Calu3 (cell line): ENCODE measurements around the gene MINK1. TPM values are rescaled to one million over a fixed set of nuclear protein-coding genes. Genes with fewer than 3 reads are reported as not detected.

Experiments
- BruUV-seq: library from RNA; stranded (reverse); fragments of 400-500 nt; replicated peaks from 2 replicates; lab custom pipeline; 2021; lab: Mats Ljungman, UMichigan
- CTCF ChIA-PET: fragments of 300-600 bp; sonication (Branson Sonifier 250); formaldehyde crosslinking; loops from one replicate; lab custom pipeline; 2022; ENCODE audit warnings: antibody characterized with exemption; lab: Charles Lee
- DNase-seq: peaks from one replicate; pipeline ENCODE4 v3.0.0; 2022
- H3K27ac Mint-ChIP-seq: one replicate; pipeline ENCODE4 v1.8.0; 2022; ENCODE audit warnings: mixed read lengths; ENCODE audit not compliant: unreplicated experiment
- H3K27me3 Mint-ChIP-seq: one replicate; pipeline ENCODE4 v1.8.0; 2022; ENCODE audit warnings: mixed read lengths; ENCODE audit not compliant: unreplicated experiment
- H3K36me3 Mint-ChIP-seq: one replicate; pipeline ENCODE4 v1.8.0; 2022; ENCODE audit warnings: mild to moderate bottlenecking, moderate library complexity, mixed read lengths; ENCODE audit not compliant: insufficient read depth, unreplicated experiment
- H3K4me1 Mint-ChIP-seq: one replicate; pipeline ENCODE4 v1.8.0; 2022; ENCODE audit warnings: mild to moderate bottlenecking, low read depth, mixed read lengths; ENCODE audit not compliant: unreplicated experiment
- H3K4me3 Mint-ChIP-seq: one replicate; pipeline ENCODE4 v1.8.0; 2022; ENCODE audit warnings: mild to moderate bottlenecking, low read depth, moderate library complexity, mixed read lengths; ENCODE audit not compliant: unreplicated experiment
- H3K9me3 Mint-ChIP-seq: one replicate; pipeline ENCODE4 v1.8.0; 2022; ENCODE audit warnings: low read depth, mixed read lengths; ENCODE audit not compliant: unreplicated experiment
- CTCF ChIP-seq: fragments of 200-600 bp; IDR thresholded peaks from one replicate; pipeline ENCODE4 v1.8.0; 2022; ENCODE audit warnings: antibody characterized with exemption; ENCODE audit not compliant: unreplicated experiment
- intact Hi-C: fragments of 100-400 bp; cut with micrococcal nuclease; formaldehyde crosslinking; loops from one replicate; pipeline ENCODE4 v1.10.0; 2022; ENCODE audit not compliant: unreplicated experiment
- total RNA-seq: library from RNA; stranded (reverse); gene quantifications from 2 replicates; pipeline ENCODE4 v1.2.3, GENCODE V29; 2022

Gene MINK1
- total RNA-seq, 1 experiment from 2014 or later, result 86.8 TPM

GRCh38 chr17:4802228-4802627, 30.9 kb upstream of the MINK1 start, which contains the start of gene C17orf114:
Gene C17orf114 (minus strand): TSS chr17:4802328.
- Mint-ChIP-seq H3K27me3 (no peaks in the 10 kb centered on the region), H3K4me1 (no peaks in the 10 kb centered on the region), H3K4me3 (no peak within 1 kb of the TSS), H3K27ac (no peak within 1 kb of the TSS), H3K9me3 (no peaks in the 10 kb centered on the region), H3K36me3 (no peaks in the 10 kb centered on the region)
- CTCF ChIA-PET, result interaction anchor here (0.7 kb wide), 1 partner anchor 49 kb away, joined by 4 read pairs; no protein-coding TSS in a partner anchor
- DNase-seq, result no peak
- BruUV-seq, result no TSS peak
- no peak for TF ChIP-seq CTCF
- intact Hi-C loops, result no loop called here

- peaks cover 12% of the 10 kb centered on the region for H3K36me3 Mint-ChIP-seq
- H3K9me3 Mint-ChIP-seq, result no peaks in the 10 kb centered on the region
- peak overlapping the region; percentile 30 for H3K4me3 Mint-ChIP-seq
- H3K4me1 Mint-ChIP-seq, result peaks cover 12% of the 10 kb centered on the region
- BruUV-seq, result no TSS peak
- H3K27ac Mint-ChIP-seq, result no peak overlapping the region
- DNase-seq, result no peak
- intact Hi-C loops, result no loop called here
- CTCF ChIA-PET, result interaction anchor here (0.9 kb wide), 1 partner anchor 16 kb away, joined by 4 read pairs; no protein-coding TSS in a partner anchor
- no peak for TF ChIP-seq CTCF
- no peaks in the 10 kb centered on the region for H3K27me3 Mint-ChIP-seq
Measured at GRCh38 chr17:4806456-4806776, 26.7 kb upstream of the MINK1 start.

DNA sequence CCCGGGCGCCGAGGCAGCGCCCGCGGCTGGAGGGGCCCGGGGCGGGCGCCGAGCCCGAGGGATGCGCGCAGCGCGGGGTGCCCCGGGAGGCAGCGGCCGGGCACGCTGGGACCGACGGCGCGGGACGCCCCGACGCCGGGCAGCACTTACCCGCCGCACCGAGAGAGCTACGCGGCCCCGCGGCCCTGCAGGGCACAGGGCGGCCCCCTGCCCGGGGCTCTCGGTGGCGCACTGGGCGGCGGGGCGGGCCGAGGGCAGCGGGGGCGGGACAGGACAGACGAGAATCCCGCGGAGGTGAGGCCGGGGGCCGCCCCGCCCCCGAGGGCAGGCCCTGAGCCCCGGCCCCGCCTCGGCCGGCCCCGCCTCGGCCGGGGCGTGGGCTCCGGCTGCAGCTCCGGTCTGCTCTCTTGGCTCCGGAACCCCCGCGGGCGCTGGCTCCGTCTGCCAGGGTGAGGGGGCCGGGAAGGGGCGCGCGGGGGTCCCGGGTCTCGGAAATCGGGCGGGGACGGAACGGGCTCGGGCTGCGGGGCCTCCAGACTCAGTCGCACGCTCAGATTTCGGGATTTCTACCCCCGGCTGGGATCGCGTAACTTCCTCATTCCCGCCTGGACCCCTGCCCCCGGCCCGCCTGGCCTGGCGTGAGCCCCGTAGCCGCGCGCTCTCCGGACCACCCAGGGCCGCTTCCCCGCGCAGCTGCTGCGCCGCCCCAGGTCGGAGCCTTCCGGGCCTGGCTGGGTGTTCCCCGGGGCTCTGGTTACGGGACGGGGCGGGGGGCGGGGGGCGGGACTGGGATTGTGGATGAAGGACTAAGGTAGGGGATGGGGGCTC, 26.1 kb upstream of the MINK1 start, which contains the start of gene PLD2:
Gene PLD2, plus strand, starts transcription at position 376 of the 828 bp plus-strand sequence. CDS start 621 bp downstream, outside the sequence.
- Mint-ChIP-seq H3K27ac (no peak within 1 kb of the TSS), H3K36me3 (peaks cover 12% of the 10 kb centered on the region), H3K4me3 (peak within 1 kb of the TSS; percentile 66), H3K27me3 (no peaks in the 10 kb centered on the region), H3K4me1 (peaks cover 12% of the 10 kb centered on the region), H3K9me3 (no peaks in the 10 kb centered on the region)
- intact Hi-C loops, result no loop called here
- no TSS peak for BruUV-seq
- no peak for TF ChIP-seq CTCF
- DNase-seq, result peak; percentile 87
- CTCF ChIA-PET, result interaction anchor here (0.6 to 0.9 kb wide), 2 partner anchors 10 to 17 kb away, joined by 3 to 4 read pairs; no protein-coding TSS in a partner anchor

DNA sequence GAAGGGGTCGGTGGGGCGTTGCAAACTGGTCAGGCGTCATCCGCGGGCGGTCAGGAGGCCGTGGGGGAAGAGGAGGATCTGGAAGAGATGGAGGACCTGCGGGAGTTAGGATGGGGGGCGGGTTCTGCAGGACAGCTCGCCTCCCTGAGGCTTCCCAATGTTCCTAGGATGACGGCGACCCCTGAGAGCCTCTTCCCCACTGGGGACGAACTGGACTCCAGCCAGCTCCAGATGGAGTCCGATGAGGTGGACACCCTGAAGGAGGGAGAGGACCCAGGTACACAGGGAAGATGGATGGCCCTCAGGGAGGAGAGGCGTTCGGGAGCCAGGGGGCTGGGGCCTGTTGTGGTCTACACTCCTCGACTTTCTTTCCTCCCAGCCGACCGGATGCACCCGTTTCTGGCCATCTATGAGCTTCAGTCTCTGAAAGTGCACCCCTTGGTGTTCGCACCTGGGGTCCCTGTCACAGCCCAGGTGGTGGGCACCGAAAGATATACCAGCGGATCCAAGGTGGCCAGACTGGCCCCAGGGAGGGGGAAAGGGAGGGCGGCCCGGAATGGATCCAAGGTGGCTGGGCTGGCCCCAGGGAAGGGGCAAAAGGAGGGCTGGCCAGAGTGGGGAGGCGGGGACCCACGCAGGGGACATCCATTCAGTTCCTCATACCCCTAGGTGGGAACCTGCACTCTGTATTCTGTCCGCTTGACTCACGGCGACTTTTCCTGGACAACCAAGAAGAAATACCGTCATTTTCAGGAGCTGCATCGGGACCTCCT, 25.3 kb upstream of the MINK1 start:
- H3K27ac Mint-ChIP-seq, result no peak overlapping the region
- peaks cover 12% of the 10 kb centered on the region for H3K4me1 Mint-ChIP-seq
- DNase-seq, result no peak
- intact Hi-C loops, result no loop called here
- CTCF ChIA-PET, result interaction anchor here (0.6 kb wide), 1 partner anchor 11 kb away, joined by 3 read pairs; no protein-coding TSS in a partner anchor
- no peaks in the 10 kb centered on the region for H3K9me3 Mint-ChIP-seq
- H3K4me3 Mint-ChIP-seq, result peak overlapping the region; percentile 66
- no peaks in the 10 kb centered on the region for H3K27me3 Mint-ChIP-seq
- H3K36me3 Mint-ChIP-seq, result peaks cover 12% of the 10 kb centered on the region
- no peak for TF ChIP-seq CTCF
- no TSS peak for BruUV-seq
